GM10847 (cell line): Measurements from ENCODE around the gene TACSTD2.

ENCODE experiments used
- POLR2A ChIP-seq: IDR thresholded peaks from 2 replicates; pipeline ENCODE4 v1.6.1; 2011; ENCODE audit not compliant: insufficient read length; ENCODE audit errors: extremely low read depth

The TACSTD2 gene, protein sequence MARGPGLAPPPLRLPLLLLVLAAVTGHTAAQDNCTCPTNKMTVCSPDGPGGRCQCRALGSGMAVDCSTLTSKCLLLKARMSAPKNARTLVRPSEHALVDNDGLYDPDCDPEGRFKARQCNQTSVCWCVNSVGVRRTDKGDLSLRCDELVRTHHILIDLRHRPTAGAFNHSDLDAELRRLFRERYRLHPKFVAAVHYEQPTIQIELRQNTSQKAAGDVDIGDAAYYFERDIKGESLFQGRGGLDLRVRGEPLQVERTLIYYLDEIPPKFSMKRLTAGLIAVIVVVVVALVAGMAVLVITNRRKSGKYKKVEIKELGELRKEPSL

DNA sequence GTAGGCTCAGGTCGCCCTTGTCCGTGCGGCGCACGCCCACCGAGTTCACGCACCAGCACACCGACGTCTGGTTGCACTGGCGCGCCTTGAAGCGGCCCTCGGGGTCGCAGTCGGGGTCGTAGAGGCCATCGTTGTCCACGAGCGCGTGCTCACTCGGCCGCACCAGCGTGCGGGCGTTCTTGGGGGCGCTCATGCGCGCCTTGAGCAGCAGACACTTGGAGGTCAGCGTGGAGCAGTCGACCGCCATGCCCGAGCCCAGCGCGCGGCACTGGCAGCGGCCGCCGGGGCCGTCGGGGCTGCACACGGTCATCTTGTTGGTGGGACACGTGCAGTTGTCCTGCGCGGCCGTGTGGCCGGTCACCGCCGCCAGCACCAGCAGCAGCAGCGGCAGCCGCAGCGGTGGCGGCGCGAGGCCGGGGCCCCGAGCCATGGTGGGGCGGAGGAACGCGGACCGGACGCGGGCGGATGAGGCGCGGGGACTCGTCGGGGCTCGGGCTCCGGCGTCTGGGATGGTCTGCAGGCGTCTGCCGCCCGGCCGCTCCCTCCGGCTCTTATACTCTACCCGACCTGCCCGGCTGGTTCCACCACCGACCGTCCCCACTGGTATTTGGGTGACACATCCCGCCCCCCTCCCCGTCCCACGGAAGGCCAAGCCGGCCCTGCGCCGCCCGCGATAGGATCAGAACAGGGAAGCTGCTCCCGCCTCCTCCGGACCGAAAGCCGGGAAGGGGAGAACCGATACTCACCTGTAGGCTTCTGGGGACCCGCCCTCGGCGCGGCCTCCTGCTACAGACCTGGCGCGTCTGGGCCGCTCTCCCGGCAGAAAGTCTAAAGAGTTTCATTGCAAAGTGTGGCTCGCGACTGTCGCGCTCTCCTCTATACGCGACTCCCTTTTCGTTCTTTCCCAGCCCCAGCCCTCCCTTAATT, at the start of gene TACSTD2:
Gene TACSTD2, minus strand, starts transcription at position 526 of the 927 bp plus-strand sequence. Its CDS starts 96 bp downstream, at position 430.
- no peak for TF ChIP-seq POLR2A

DNA sequence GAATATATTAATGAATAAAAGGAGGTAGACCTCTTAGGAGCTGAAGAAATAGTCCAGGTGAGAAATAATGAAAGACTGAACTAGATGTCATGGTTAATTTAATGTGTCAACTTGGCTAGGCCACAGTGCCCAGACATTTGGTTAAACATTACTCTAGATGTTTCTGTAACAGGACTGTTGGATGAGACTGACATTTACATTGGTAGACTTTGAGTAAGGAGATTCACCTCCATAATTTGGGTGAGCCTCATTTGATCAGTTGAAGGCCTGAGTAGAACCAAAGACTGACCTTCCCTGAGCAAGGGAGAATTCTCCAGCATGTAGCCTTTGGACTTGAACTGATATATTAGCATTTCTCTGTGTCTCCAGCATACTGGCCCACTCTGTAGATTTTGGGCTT, 49.2 kb upstream of the TACSTD2 start:
- no peak for TF ChIP-seq POLR2A

DNA sequence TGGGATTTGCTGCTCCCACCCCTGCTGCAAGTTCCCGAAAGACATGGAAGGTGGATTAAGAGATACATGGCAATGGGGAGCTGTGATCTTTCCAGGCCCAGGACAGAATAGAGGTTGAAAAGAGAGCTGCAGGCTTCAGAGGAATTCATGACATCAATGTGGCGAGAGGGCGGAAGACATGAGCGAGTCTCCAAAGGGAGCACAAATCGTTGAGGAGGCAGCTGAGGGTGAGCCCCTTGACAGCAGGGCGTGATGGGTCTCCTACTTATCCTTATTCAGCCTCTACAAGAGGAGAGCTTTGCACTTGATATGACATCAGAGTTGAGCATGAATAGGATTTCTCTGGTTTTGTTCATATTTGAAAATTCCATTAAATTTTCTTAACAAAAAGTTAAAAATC, 45.5 kb upstream of the TACSTD2 start:
- no peak for TF ChIP-seq POLR2A

DNA sequence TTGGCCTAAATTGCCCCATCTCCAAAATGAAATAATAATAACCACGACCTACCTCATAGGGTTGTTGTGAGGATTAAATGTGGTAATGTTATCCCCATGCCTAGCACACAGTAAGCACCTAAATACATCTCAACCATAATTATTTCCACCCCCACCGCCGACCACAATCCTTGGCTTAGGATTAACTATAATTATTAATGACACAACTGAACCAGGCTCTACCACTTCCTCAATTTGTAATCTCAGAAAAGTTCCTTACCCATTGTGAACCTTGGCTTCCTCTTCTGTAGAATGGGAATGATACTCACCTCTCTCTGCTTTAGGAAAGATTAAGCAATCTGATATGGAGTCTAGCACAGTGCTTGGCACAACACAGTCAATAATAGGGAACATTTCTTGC, 44.3 kb upstream of the TACSTD2 start:
- TF ChIP-seq POLR2A = no peak

DNA sequence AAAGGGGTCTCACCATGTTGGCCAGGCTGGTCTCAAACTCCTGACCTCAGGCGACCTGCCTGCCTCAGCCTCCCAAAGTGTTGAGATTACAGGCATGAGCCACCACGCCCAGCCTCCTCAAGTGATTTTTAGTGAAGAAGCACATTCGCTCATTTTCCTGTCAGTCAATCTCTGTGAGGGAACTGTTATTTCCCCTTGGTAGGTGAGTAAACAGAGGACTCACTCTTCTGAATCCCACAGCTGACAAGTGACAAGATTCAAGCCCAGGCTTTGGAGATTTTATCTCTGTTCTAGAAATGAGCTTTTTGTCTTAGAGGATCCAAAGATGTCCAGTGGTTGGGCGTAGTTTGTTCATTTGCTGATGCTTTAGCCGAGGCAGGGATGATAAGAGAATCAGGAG, 43.9 kb upstream of the TACSTD2 start:
- no peak for TF ChIP-seq POLR2A

DNA sequence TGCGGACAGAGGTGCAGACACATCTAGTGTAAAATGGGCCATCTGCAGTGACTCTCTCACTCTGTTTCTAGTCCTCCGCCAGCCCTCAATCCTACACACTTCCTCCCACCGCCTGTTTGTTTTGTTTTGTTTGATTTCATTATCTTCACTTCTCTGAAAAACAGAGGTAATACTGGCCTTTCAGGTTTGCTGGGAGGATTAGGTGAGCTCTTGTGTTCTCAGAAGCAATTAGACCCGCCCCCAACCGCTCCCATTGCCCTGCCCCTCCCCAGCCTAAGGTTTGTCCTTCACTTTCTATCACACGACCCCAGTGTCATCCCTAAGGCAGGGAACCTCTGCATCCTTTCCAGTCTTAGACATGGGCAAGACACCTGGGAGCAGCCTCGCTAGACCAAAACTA, 43.2 kb upstream of the TACSTD2 start:
- no peak for TF ChIP-seq POLR2A

DNA sequence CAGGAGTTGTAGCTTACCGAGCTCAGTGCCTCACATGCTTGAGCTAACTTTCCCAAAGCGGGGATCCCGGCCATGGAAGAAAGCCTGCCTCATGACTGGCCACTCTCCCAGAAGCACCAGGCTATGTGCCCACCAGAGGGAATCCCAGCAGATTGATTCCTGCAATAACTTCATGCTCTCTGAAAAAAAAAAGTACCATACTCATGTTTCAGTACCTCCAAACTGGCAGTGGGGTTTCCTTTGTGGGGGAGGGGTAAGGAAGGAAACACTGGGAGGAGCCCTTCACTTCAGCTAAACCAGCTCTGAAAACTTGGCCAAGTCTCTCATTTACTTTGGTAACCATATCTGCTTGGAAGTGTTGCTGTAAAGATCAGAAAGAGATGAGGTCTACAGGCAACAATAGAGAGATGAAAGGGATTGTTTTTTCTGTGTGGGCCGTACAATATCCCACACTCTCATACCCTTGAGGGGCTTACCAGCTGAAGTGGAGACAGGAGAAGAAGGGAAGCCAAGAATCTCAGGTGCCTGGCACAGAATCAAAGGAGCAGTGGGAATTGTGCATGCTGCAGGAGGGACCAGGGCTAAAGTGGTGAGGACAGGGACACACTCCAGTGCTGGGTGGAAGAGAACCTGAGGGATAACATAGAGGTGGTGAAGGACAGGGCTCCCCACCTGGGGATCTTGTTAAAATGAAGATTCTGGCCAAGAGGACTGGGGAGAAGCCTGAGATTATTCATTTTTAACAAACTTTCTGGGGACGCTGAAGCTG, 42.4 kb upstream of the TACSTD2 start:
- TF ChIP-seq POLR2A = no peak

DNA sequence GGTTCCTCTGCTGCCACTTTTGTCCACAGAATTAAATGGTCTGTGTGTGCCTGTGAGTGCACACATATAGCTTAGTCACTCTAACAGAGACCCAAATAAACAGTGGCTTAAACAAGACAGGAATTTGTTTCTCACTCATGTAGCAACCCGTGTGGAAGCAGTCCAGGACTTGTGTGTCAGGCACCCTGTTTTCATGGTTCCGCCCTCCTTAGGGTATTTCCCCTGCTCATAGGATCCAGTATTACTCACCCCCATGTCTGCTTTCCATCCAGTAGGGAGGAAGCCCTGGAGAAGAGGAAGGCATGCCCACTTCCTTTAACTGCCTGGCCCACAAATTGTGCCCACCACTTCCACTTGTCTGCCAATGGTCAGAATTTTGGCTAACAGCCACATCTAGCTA, 41.3 kb upstream of the TACSTD2 start:
- no peak for TF ChIP-seq POLR2A

DNA sequence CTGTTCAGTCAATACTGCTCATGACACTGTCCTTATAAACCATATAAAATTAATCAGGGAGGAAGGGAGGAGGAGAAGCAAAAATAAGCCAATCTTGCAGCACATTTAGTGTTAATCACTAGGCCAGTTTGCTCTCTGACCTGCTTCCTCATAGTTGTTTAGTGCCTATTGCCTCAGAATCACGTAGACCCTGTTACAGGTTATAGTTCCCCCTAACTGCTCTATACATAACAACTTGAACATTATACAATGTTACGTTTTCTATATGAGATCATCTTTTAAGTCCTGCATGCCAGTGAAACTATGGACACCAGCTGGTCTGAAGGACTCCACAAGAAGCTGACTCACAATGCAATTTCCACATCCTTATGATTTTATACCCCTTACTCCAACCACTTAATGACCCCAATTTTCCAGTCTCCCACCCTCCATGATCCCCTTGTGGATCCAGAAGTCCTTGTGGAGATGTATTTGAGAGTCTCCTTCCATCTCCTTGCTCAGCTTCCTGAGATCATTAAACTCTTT, 34.9 kb upstream of the TACSTD2 start:
- no peak for TF ChIP-seq POLR2A

DNA sequence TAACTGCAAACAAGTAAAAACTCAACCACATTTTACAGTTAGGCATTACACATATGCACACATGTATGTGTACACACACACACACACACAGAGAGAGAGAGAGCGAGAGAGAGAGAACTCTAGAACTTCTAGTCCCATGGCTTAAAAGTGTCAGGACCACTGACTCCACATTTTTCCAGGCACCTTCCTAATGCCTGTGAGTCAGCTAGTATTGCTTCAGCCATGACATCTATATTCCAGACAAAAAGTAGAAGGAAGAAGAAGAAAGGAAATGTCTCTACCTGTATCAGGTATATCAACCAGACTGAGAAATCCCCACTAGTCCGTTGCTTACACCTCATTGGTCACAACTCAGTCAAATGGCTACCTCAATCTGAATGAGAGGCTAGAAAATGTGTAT, 31.9 kb upstream of the TACSTD2 start:
- TF ChIP-seq POLR2A = no peak

DNA sequence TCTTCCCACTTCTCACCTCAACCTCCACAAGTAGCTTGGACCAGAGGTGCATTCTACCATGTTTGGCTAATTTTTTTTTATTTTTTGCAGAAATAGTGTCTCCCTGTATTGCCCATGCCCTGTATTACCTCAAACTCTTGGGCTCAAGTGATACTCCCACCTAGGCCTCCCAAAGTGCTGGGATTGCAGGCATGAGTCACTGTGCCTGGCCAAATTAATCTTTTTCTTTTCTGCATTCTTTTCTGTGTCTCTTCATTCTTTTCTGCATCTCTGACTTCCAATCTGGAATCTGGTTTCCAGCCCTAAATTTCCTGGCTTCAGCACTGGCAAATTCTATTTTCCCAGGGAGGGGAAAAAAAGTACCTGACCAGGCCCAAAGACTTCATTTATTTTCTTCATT, 31.2 kb upstream of the TACSTD2 start:
- no peak for TF ChIP-seq POLR2A

DNA sequence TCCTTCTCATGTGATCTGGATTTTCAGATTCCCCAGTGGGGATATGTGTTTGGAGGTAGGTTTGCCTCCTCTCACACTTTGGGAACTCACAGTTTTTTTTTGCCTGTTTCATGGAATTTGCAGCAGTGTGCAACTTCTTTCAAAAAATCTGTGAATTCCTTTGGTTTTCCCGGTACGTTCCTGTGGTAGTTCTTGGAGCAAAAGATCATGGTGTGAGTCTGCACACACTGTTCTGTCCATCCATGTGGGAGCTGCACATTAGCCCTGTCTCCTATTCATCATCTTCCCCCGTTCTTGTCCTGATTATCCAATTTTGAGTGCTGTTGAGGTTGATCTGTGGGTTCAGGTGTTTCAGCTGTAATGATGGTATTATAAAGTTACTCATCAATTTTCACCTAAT, 30.3 kb upstream of the TACSTD2 start:
- no peak for TF ChIP-seq POLR2A

DNA sequence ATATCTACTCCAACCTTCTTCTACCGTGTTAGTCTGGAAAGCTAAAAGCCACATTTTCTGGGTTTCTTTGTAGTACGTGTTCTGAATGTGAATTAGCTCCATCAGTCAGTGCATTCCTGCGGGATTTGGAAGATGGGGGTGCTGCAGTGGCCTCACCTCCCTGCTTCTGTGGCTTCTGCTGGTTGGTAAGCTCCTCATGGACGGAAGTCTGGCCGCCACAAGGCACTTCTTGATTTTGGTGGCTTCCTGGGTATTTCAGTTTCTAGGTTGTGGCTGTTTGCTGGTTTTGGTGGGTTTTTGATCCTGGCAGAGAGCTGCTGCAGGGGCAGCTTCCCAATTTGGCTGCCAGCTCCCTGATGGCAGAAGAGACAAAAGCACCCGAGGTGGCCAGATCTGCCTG, 20.9 kb upstream of the TACSTD2 start:
- no peak for TF ChIP-seq POLR2A

DNA sequence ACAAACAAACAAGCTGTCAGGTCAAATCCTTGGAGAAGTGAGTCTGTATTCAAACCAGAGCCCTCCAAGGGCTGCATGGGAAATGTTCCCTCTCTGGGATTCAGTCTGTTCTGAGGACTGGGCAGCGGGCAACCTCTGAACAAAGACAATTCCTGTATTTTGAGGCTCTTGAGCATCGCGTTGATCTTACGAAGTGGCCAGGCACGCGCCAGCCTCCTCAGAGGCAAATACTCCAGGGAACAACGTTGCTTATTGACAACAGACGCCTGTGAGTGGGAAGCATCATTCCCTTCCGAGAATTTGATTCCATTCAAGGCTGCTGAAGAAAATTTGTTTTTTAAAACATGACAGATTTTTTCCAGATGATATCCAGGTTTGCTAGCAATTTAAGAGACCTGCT, 20.0 kb upstream of the TACSTD2 start:
- TF ChIP-seq POLR2A = no peak

DNA sequence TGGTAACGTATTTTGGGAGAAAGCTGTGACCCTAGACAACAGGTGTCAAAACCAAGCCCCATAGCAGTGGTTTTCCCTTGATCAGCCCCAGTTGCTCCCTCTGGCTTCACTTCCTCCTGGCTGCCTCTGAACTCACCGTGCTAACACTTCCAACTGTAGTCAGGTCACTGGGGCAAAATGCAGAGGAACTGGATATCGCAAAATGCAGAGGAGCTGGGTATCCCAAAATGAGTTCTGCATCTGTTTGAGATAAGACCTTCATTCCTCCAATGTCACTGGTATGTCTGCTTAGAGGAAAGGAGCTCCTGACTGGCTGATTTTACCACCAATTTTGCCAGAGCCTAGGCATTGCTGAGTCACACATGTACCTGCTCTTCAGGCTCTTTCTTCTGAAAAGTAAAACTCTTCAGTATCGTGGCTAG, 19.6 kb upstream of the TACSTD2 start:
- no peak for TF ChIP-seq POLR2A

DNA sequence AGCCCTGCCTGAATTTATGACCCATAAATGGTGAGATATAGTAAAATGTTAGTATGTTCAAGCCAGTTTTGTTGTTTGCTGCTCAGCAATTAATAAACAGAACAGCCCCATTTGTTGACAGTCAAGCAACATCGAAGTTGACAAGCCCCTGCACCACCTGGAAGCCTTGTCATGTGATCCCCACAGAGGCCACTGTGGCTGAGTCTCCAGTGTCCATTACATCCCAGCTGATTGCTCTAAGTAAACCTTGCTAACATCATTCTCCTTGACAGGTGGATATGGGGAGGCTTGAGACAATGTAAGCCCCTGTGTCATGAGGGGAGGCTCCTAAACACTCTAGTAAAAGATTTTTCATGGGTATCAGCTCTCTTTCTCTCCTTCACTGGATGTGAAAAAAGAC, 17.5 kb upstream of the TACSTD2 start:
- TF ChIP-seq POLR2A = no peak
